ACC112 (cell line): Measurements from ENCODE around the gene PLOD1.

ENCODE experiments used
- H2AFZ ChIP-seq: fragments of 200-600 bp; sonication (generic); one replicate; pipeline ENCODE4 v1.6.0; 2017; ENCODE audit warnings: antibody characterized with exemption, low read length; ENCODE audit not compliant: unreplicated experiment
- H3K27ac ChIP-seq: fragments of 200-600 bp; sonication (generic); 2 replicates; pipeline ENCODE4 v1.5.1; 2014; ENCODE audit warnings: low read depth, mild to moderate bottlenecking, antibody characterized with exemption, low read length, moderate library complexity
- H3K27me3 ChIP-seq: fragments of 200-600 bp; sonication (generic); 2 replicates; pipeline ENCODE4 v1.6.1; 2014; ENCODE audit warnings: mild to moderate bottlenecking, antibody characterized with exemption, low read length, moderate library complexity, mixed read lengths; ENCODE audit not compliant: insufficient read depth
- H3K36me3 ChIP-seq: fragments of 200-600 bp; sonication (generic); 2 replicates; pipeline ENCODE4 v1.6.1; 2016; ENCODE audit warnings: mild to moderate bottlenecking, antibody characterized with exemption, low read length, moderate library complexity, mixed read lengths; ENCODE audit not compliant: insufficient read depth
- H3K4me1 ChIP-seq: fragments of 200-600 bp; sonication (generic); one replicate; pipeline ENCODE4 v1.6.1; 2016; ENCODE audit warnings: low read length, mixed read lengths; ENCODE audit not compliant: insufficient read depth, unreplicated experiment, control insufficient read depth
- H3K4me3 ChIP-seq: fragments of 200-600 bp; sonication (generic); 2 replicates; pipeline ENCODE4 v1.5.1; 2014; ENCODE audit warnings: mild to moderate bottlenecking, low read depth, low read length
- H3K79me2 ChIP-seq: fragments of 200-600 bp; sonication (generic); one replicate; pipeline ENCODE4 v1.6.0; 2016; ENCODE audit warnings: low read length; ENCODE audit not compliant: control insufficient read depth, unreplicated experiment, insufficient read depth

PLOD1 gene

GRCh38 chr1:11989669-11990068 is 55.2 kb downstream of the PLOD1 start:
- H3K36me3 ChIP-seq: peaks cover 8% of the 10 kb centered on the region; the same call in 1 of the 2 replicates
- peaks cover 21% of the 10 kb centered on the region for H3K79me2 ChIP-seq
- H3K27ac ChIP-seq: no peak overlapping the region
- no peak overlapping the region for H2AFZ ChIP-seq
- H3K4me3 ChIP-seq: no peak overlapping the region
- H3K27me3 ChIP-seq: no peaks in the 10 kb centered on the region
- no peaks in the 10 kb centered on the region for H3K4me1 ChIP-seq

- H3K79me2 ChIP-seq: peaks cover 17% of the 10 kb centered on the region
- no peak overlapping the region for H3K27ac ChIP-seq
- H2AFZ ChIP-seq: no peak overlapping the region
- H3K27me3 ChIP-seq: no peaks in the 10 kb centered on the region
- H3K4me1 ChIP-seq: no peaks in the 10 kb centered on the region
- H3K4me3 ChIP-seq: no peak overlapping the region
- H3K36me3 ChIP-seq: peaks cover 8% of the 10 kb centered on the region; the same call in 1 of the 2 replicates
Observed at GRCh38 chr1:11990303-11991032, 56.0 kb downstream of the PLOD1 start.

GRCh38 chr1:11991969-11992676 is 57.6 kb downstream of the PLOD1 start:
- Histone ChIP-seq H3K36me3 (peaks cover 9% of the 10 kb centered on the region; the same call in 1 of the 2 replicates), H3K27me3 (no peaks in the 10 kb centered on the region), H3K4me3 (no peak overlapping the region), H3K79me2 (peaks cover 8% of the 10 kb centered on the region), H2AFZ (no peak overlapping the region), H3K27ac (no peak overlapping the region), H3K4me1 (no peaks in the 10 kb centered on the region)

GRCh38 chr1:11997081-11997850 is 62.7 kb downstream of the PLOD1 start:
- Histone ChIP-seq H3K79me2 (no peaks in the 10 kb centered on the region), H3K27me3 (no peaks in the 10 kb centered on the region), H2AFZ (no peak overlapping the region), H3K36me3 (peaks cover 24% of the 10 kb centered on the region; the same call in 1 of the 2 replicates), H3K27ac (no peak overlapping the region), H3K4me3 (no peak overlapping the region), H3K4me1 (no peaks in the 10 kb centered on the region)

GRCh38 chr1:11998636-11999035 is 64.1 kb downstream of the PLOD1 start:
- Histone ChIP-seq H3K4me3 (no peak overlapping the region), H3K79me2 (no peaks in the 10 kb centered on the region), H3K27me3 (no peaks in the 10 kb centered on the region), H3K4me1 (no peaks in the 10 kb centered on the region), H3K27ac (no peak overlapping the region), H3K36me3 (peaks cover 29% of the 10 kb centered on the region; the same call in 1 of the 2 replicates), H2AFZ (no peak overlapping the region)

GRCh38 chr1:11999236-11999635 is 64.7 kb downstream of the PLOD1 start:
- H2AFZ ChIP-seq: no peak overlapping the region
- no peaks in the 10 kb centered on the region for H3K4me1 ChIP-seq
- no peak overlapping the region for H3K27ac ChIP-seq
- no peaks in the 10 kb centered on the region for H3K27me3 ChIP-seq
- no peaks in the 10 kb centered on the region for H3K79me2 ChIP-seq
- no peak overlapping the region for H3K4me3 ChIP-seq
- H3K36me3 ChIP-seq: peaks cover 29% of the 10 kb centered on the region; the same call in 1 of the 2 replicates

GRCh38 chr1:12001249-12001917 is 66.9 kb downstream of the PLOD1 start:
- Histone ChIP-seq H3K27ac (peak overlapping the region; percentile 52; the same call in 1 of the 2 replicates), H3K27me3 (no peaks in the 10 kb centered on the region), H3K4me1 (no peaks in the 10 kb centered on the region), H3K4me3 (no peak overlapping the region), H2AFZ (no peak overlapping the region), H3K79me2 (no peaks in the 10 kb centered on the region), H3K36me3 (peaks cover 38% of the 10 kb centered on the region; the same call in 1 of the 2 replicates)

- Histone ChIP-seq H3K4me1 (no peaks in the 10 kb centered on the region), H3K79me2 (no peaks in the 10 kb centered on the region), H3K4me3 (no peak overlapping the region), H3K36me3 (peaks cover 38% of the 10 kb centered on the region; the same call in 1 of the 2 replicates), H3K27ac (no peak overlapping the region), H3K27me3 (no peaks in the 10 kb centered on the region), H2AFZ (no peak overlapping the region)
Observed at GRCh38 chr1:12001996-12002493, 67.5 kb downstream of the PLOD1 start.

GRCh38 chr1:12003762-12004161 is 69.2 kb downstream of the PLOD1 start:
- Histone ChIP-seq H3K4me1 (no peaks in the 10 kb centered on the region), H3K27ac (no peak overlapping the region), H3K27me3 (no peaks in the 10 kb centered on the region), H3K79me2 (no peaks in the 10 kb centered on the region), H3K4me3 (no peak overlapping the region), H2AFZ (no peak overlapping the region), H3K36me3 (peaks cover 30% of the 10 kb centered on the region; the same call in 1 of the 2 replicates)
